Mammary epithelial cell (primary cell): Measurements from ENCODE around the gene THOC7.

Experiments
- CTCF ChIP-seq, 2 donors: IDR thresholded peaks in 1 of 2; conservative IDR thresholded peaks in 1 of 2; 2 replicates each; pipeline ENCODE4 v1.5.1; 2011 to 2012; ENCODE audit warnings: inconsistent platforms in 2 of 2, low read length in 2 of 2, mild to moderate bottlenecking in 2 of 2, control low read depth in 1 of 2, low read depth in 1 of 2; ENCODE audit not compliant: insufficient read depth in 1 of 2; ENCODE audit errors: extremely low read depth in 1 of 2
- EZH2 ChIP-seq: IDR thresholded peaks from 2 replicates; pipeline ENCODE4 v1.6.1; 2012; ENCODE audit warnings: low read length, inconsistent platforms, borderline replicate concordance

GRCh38 chr3:63900459-63900858 lies 36.9 kb upstream of the THOC7 start:
- no peak for TF ChIP-seq CTCF (conservative IDR thresholded peaks at IDR 0.05 in 1 of 2, IDR thresholded peaks at IDR 0.05 in 1 of 2; ENCODE audit: extremely low read depth in 1 of 2, insufficient read depth in 1 of 2, low read depth in 1 of 2, low read length in 2 of 2)
- no peak for TF ChIP-seq EZH2
